KMS-11 (cell line): ENCODE data around the gene UPF1.

Experiments used
- H2AFZ ChIP-seq: fragments of 200-600 bp; sonication (generic); 2 replicates; pipeline ENCODE4 v1.6.1; 2016; ENCODE audit warnings: antibody characterized with exemption, mixed run types, low read depth
- H3K27ac ChIP-seq: fragments of 200-600 bp; sonication (generic); 2 replicates; pipeline ENCODE4 v1.6.1; 2016; ENCODE audit warnings: mild to moderate bottlenecking, mixed run types
- H3K27me3 ChIP-seq: fragments of 200-600 bp; sonication (generic); 2 replicates; pipeline ENCODE4 v1.6.1; 2017; ENCODE audit warnings: mild to moderate bottlenecking, low read depth, mixed run types, moderate library complexity; ENCODE audit not compliant: insufficient read depth
- H3K36me3 ChIP-seq: fragments of 200-600 bp; sonication (generic); 2 replicates; pipeline ENCODE4 v1.6.1; 2017; ENCODE audit warnings: mild to moderate bottlenecking, mixed run types; ENCODE audit not compliant: insufficient read depth
- H3K4me1 ChIP-seq: fragments of 200-600 bp; sonication (generic); 2 replicates; pipeline ENCODE4 v1.6.1; 2016; ENCODE audit warnings: mild to moderate bottlenecking, low read depth, mixed run types; ENCODE audit not compliant: poor library complexity, severe bottlenecking
- H3K4me2 ChIP-seq: fragments of 200-600 bp; sonication (generic); 2 replicates; pipeline ENCODE4 v1.7.0; 2016; ENCODE audit warnings: mild to moderate bottlenecking, mixed run types
- H3K4me3 ChIP-seq: fragments of 200-600 bp; sonication (generic); IDR thresholded peaks from 2 replicates; pipeline ENCODE4 v1.6.1; 2017; ENCODE audit warnings: low read depth, low read length, mixed read lengths; ENCODE audit not compliant: insufficient read depth
- H3K79me2 ChIP-seq: fragments of 200-600 bp; sonication (generic); 2 replicates; pipeline ENCODE4 v1.6.1; 2016; ENCODE audit warnings: low read depth, mixed run types; ENCODE audit not compliant: insufficient read depth
- H3K9ac ChIP-seq: fragments of 200-600 bp; sonication (generic); 2 replicates; pipeline ENCODE4 v1.6.1; 2016; ENCODE audit warnings: mild to moderate bottlenecking, mixed run types
- H4K20me1 ChIP-seq: fragments of 200-600 bp; sonication (generic); 2 replicates; pipeline ENCODE4 v1.6.1; 2016; ENCODE audit warnings: mild to moderate bottlenecking, mixed run types; ENCODE audit not compliant: insufficient read depth
- CTCF ChIP-seq: fragments of 200-600 bp; sonication (generic); conservative IDR thresholded peaks from 2 replicates; pipeline ENCODE4 v1.6.1; 2017; ENCODE audit warnings: low read depth, mild to moderate bottlenecking, antibody characterized with exemption, low read length, moderate library complexity, mixed read lengths

UPF1 gene

GRCh38 chr19:18840288-18841267, 8.8 kb downstream of the UPF1 start:
- TF ChIP-seq CTCF = no peak
- peaks cover 100% of the 10 kb centered on the region for H3K4me1 ChIP-seq
- H3K4me3 ChIP-seq = no peak overlapping the region
- H3K27me3 ChIP-seq = no peaks in the 10 kb centered on the region
- H3K79me2 ChIP-seq = peaks cover 86% of the 10 kb centered on the region
- 0 out of 2 replicates have a peak, but pooled peaks cover 4% of the 10 kb centered on the region for H3K36me3 ChIP-seq
- peaks cover 69% of the 10 kb centered on the region for H4K20me1 ChIP-seq
- H3K27ac ChIP-seq = no peak overlapping the region
- H3K4me2 ChIP-seq = peak overlapping the region; percentile 79; the same call in 1 of the 2 replicates
- no peak overlapping the region for H2AFZ ChIP-seq
- no peak overlapping the region; the same call in 1 of the 2 replicates for H3K9ac ChIP-seq

- H3K4me3 ChIP-seq = no peak overlapping the region
- TF ChIP-seq CTCF = no peak
- no peak overlapping the region for H3K27ac ChIP-seq
- peaks cover 86% of the 10 kb centered on the region for H3K79me2 ChIP-seq
- H2AFZ ChIP-seq = no peak overlapping the region
- H3K9ac ChIP-seq = no peak overlapping the region
- peak overlapping the region; percentile 78; the same call in 1 of the 2 replicates for H3K4me2 ChIP-seq
- H4K20me1 ChIP-seq = peaks cover 69% of the 10 kb centered on the region
- peaks cover 98% of the 10 kb centered on the region for H3K4me1 ChIP-seq
- H3K36me3 ChIP-seq = 0 out of 2 replicates have a peak, but pooled peaks cover 4% of the 10 kb centered on the region
- no peaks in the 10 kb centered on the region for H3K27me3 ChIP-seq
Observed at GRCh38 chr19:18841400-18841799, 9.6 kb downstream of the UPF1 start.

- Histone ChIP-seq H3K79me2 (peaks cover 86% of the 10 kb centered on the region), H2AFZ (no peak overlapping the region), H3K4me2 (peak overlapping the region; percentile 78), H4K20me1 (peaks cover 64% of the 10 kb centered on the region), H3K27ac (peak overlapping the region; percentile 56), H3K4me1 (peaks cover 98% of the 10 kb centered on the region), H3K9ac (no peak overlapping the region), H3K4me3 (no peak overlapping the region), H3K27me3 (no peaks in the 10 kb centered on the region), H3K36me3 (0 out of 2 replicates have a peak, but pooled peaks cover under 1% of the 10 kb centered on the region)
- no peak for TF ChIP-seq CTCF
Observed at GRCh38 chr19:18842166-18842565, 10.4 kb downstream of the UPF1 start.

- peaks cover 98% of the 10 kb centered on the region for H3K4me1 ChIP-seq
- TF ChIP-seq CTCF = no peak
- H3K36me3 ChIP-seq = no peaks in the 10 kb centered on the region
- H3K79me2 ChIP-seq = peaks cover 88% of the 10 kb centered on the region
- no peak overlapping the region for H3K4me3 ChIP-seq
- no peak overlapping the region for H2AFZ ChIP-seq
- H3K4me2 ChIP-seq = peak overlapping the region; percentile 46
- no peak overlapping the region for H3K9ac ChIP-seq
- H3K27me3 ChIP-seq = no peaks in the 10 kb centered on the region
- H3K27ac ChIP-seq = peak overlapping the region; percentile 56; the same call in 1 of the 2 replicates
- peaks cover 67% of the 10 kb centered on the region for H4K20me1 ChIP-seq
Observed at GRCh38 chr19:18843960-18844359, 12.2 kb downstream of the UPF1 start.
